ENCODE measurements around the gene DNAJB9.

- TF ChIP-seq REST (IDR thresholded peaks at IDR 0.05; ENCODE audit: low read depth) (no peak), EP300 (IDR thresholded peaks at IDR 0.05; ENCODE audit: borderline replicate concordance) (no peak), TAF1 (IDR thresholded peaks at IDR 0.05; ENCODE audit: low read depth) (no peak), EGR1 (IDR thresholded peaks at IDR 0.05) (no peak), ZBTB7A (IDR thresholded peaks at IDR 0.05; ENCODE audit: low read depth) (no peak), CEBPB (IDR thresholded peaks at IDR 0.05) (no peak), RAD21 (IDR thresholded peaks at IDR 0.05; ENCODE audit: low read depth) (no peak), CREB1 (IDR thresholded peaks at IDR 0.05; ENCODE audit: low read depth) (no peak), TCF12 (IDR thresholded peaks at IDR 0.05; ENCODE audit: low read depth) (no peak)
- TF ChIP-seq, protein P1, sequence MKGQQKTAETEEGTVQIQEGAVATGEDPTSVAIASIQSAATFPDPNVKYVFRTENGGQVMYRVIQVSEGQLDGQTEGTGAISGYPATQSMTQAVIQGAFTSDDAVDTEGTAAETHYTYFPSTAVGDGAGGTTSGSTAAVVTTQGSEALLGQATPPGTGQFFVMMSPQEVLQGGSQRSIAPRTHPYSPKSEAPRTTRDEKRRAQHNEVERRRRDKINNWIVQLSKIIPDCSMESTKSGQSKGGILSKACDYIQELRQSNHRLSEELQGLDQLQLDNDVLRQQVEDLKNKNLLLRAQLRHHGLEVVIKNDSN (IDR thresholded peaks at IDR 0.05), result no peak
Measured at GRCh38 chr7:108613949-108614381, 44.3 kb downstream of the DNAJB9 start.
